ENCODE results near the gene POLR2B.
A peak's percentile ranks its signal among the peaks of the same experiment; 100 is the strongest.
"Not testable (repeated sequence)": the region's sequence is repeated elsewhere in the genome, so short reads cannot be mapped to it uniquely, and the experiment has no call there.

Gene POLR2B

DNA sequence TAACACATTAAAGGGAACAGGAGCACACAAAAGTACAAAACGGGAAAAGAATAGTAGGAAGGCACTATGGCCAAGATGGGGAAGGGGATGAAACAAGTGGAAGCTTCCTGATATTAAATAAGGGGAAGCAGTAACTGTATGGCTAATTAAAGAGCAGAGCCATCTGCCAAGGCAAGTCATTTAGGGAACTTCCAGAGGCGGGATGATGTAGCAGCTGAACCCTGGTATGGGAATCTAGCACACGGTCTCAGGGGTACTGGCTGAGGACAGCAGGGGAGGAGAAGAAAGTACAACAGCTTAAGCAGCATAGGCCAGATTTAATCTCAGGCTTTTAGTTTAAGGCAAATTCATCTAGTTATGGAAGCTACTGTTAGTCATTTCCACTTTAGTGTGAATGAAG, 72.4 kb downstream of the POLR2B start:
- Histone ChIP-seq H3K9ac (no peak overlapping the region), H2AFZ (no peak overlapping the region), H3K27me3 (ENCODE audit: control insufficient read depth, insufficient read depth, low read length) (no peaks in the 10 kb centered on the region), H3K4me2 (ENCODE audit: low read length) (no peak overlapping the region), H3K4me3 (ENCODE audit: low read depth, low read length) (no peak overlapping the region), H3K4me1 (no peaks in the 10 kb centered on the region), H3K79me2 (no peaks in the 10 kb centered on the region), H3K36me3 (ENCODE audit: control insufficient read depth, insufficient read depth, low read length) (no peaks in the 10 kb centered on the region), H3K27ac (no peak overlapping the region), H3K9me3 (ENCODE audit: control insufficient read depth, low read length) (no peaks in the 10 kb centered on the region)
- TF ChIP-seq, protein P1, sequence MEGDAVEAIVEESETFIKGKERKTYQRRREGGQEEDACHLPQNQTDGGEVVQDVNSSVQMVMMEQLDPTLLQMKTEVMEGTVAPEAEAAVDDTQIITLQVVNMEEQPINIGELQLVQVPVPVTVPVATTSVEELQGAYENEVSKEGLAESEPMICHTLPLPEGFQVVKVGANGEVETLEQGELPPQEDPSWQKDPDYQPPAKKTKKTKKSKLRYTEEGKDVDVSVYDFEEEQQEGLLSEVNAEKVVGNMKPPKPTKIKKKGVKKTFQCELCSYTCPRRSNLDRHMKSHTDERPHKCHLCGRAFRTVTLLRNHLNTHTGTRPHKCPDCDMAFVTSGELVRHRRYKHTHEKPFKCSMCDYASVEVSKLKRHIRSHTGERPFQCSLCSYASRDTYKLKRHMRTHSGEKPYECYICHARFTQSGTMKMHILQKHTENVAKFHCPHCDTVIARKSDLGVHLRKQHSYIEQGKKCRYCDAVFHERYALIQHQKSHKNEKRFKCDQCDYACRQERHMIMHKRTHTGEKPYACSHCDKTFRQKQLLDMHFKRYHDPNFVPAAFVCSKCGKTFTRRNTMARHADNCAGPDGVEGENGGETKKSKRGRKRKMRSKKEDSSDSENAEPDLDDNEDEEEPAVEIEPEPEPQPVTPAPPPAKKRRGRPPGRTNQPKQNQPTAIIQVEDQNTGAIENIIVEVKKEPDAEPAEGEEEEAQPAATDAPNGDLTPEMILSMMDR (IDR thresholded peaks at IDR 0.05) = no peak

DNA sequence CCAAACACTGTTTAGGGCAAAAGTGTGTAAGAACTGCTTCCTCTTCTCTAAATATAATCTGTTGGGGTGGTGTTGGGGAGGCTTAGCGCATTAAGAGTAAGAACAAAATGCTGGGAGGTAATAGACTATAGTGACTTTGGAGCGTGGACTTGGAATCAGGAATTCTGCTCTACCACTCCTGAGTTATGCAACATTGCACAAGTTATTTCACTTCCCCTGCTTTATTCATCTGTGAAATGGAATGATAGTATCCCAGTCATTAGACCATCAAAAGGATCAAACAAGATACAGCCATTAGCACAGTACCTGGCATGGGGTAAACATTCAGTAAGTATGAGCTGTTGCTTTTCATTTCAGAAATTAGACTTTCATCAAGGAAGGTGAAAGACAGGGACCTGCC, 72.8 kb downstream of the POLR2B start:
- Histone ChIP-seq H2AFZ (no peak overlapping the region), H3K4me1 (no peaks in the 10 kb centered on the region), H3K27me3 (ENCODE audit: control insufficient read depth, insufficient read depth, low read length) (no peaks in the 10 kb centered on the region), H3K4me3 (ENCODE audit: low read depth, low read length) (no peak overlapping the region), H3K4me2 (ENCODE audit: low read length) (no peak overlapping the region), H3K27ac (peak overlapping the region; percentile 19), H3K36me3 (ENCODE audit: control insufficient read depth, insufficient read depth, low read length) (no peaks in the 10 kb centered on the region), H3K9ac (no peak overlapping the region), H3K79me2 (no peaks in the 10 kb centered on the region), H3K9me3 (ENCODE audit: control insufficient read depth, low read length) (no peaks in the 10 kb centered on the region)
- TF ChIP-seq, protein P1 (IDR thresholded peaks at IDR 0.05) = no peak

DNA sequence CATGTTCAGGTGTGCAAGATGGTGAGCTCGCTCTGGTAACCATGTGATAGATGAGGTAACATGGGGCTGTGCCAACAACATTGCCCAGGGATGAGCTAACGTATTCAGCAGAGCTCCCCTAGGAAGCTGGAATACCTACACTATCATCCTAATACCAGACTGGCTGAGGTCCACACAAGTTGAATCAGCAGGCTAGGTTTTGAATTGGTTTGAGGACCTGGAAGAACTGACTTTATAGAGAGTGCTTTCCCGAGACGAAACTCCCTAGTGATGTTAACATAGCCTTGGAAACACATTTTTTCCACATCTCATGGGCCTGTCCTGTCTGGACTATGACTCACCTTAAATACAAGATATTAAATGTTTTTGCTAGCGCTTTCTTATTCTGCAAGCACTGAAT, 74.8 kb downstream of the POLR2B start:
- Histone ChIP-seq H3K27me3 (ENCODE audit: control insufficient read depth, insufficient read depth, low read length) (no peaks in the 10 kb centered on the region), H3K79me2 (no peaks in the 10 kb centered on the region), H3K4me3 (ENCODE audit: low read depth, low read length) (no peak overlapping the region), H3K4me1 (no peaks in the 10 kb centered on the region), H3K9me3 (ENCODE audit: control insufficient read depth, low read length) (no peaks in the 10 kb centered on the region), H3K36me3 (ENCODE audit: control insufficient read depth, insufficient read depth, low read length) (no peaks in the 10 kb centered on the region), H2AFZ (no peak overlapping the region), H3K9ac (no peak overlapping the region), H3K27ac (no peak overlapping the region), H3K4me2 (ENCODE audit: low read length) (no peak overlapping the region)
- TF ChIP-seq, protein P1 (IDR thresholded peaks at IDR 0.05) = no peak

DNA sequence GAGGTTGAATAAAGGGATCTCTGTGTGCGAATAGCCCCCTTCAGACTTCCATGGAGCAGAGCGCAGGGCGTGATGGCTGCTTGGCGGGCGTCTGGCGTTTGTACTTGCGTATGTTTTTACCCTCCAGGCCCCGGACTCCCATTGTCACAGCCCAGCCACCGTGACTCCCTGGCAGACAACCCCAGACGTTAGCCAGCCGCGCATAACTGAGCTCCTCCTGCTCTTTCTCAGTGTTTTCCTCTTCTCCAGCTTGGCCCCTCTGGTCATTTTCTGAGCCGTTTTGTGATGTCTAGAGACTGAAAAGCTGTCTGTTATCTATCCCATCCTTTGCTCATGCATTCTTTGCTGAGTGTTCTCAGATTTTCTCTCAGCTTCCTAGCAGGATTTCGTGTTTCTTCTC, 77.2 kb downstream of the POLR2B start:
- no peaks in the 10 kb centered on the region for H3K9me3 ChIP-seq (ENCODE audit: control insufficient read depth, low read length)
- TF ChIP-seq, protein P1 (IDR thresholded peaks at IDR 0.05) = no peak
- no peak overlapping the region for H3K27ac ChIP-seq
- no peaks in the 10 kb centered on the region for H3K27me3 ChIP-seq (ENCODE audit: control insufficient read depth, insufficient read depth, low read length)
- H3K4me1 ChIP-seq = no peaks in the 10 kb centered on the region
- H2AFZ ChIP-seq = no peak overlapping the region
- no peaks in the 10 kb centered on the region for H3K79me2 ChIP-seq
- H3K4me2 ChIP-seq (ENCODE audit: low read length) = no peak overlapping the region
- H3K4me3 ChIP-seq (ENCODE audit: low read depth, low read length) = no peak overlapping the region
- H3K36me3 ChIP-seq (ENCODE audit: control insufficient read depth, insufficient read depth, low read length) = no peaks in the 10 kb centered on the region
- no peak overlapping the region for H3K9ac ChIP-seq

DNA sequence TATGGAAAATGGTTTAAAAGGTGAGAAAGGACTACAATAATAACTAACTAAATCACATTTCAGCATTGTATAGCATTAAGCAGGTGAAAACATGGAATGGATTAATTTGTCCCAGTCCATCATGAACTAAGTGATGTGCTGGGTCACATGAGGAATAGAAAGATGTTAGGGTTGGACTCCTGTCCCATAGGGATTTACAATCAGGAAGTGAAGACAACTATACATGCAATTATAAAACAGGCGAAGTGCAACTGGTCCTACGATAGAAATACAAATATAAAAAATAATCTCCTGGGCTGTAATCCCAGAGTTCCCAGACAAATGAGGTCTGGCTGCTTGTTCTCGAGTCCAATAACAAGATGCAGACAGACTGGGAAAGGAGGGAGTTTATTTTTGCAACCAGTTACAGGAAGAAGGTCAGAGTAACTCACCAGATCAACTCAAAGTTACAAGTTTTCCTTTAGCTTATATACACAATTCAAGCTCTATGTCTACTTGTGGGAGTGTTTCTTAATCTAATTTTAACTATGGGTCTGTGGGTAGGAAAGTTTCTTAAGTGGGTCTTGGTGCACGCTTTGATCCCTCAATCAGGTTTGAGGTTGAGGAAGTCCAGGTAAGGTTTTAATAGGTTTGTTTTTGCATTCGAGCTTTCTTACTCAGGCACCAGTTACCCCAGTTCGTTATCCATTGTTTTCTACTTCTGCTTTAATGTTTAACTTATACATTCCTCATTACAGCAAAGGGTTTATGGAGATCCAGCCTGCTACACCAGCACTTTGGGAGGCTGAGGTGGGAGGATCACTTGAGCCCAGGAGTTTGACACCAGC, 81.4 kb downstream of the POLR2B start:
- Histone ChIP-seq H3K4me3 (ENCODE audit: low read depth, low read length) (no peak overlapping the region), H2AFZ (no peak overlapping the region), H3K9ac (no peak overlapping the region), H3K27me3 (ENCODE audit: control insufficient read depth, insufficient read depth, low read length) (no peaks in the 10 kb centered on the region), H3K36me3 (ENCODE audit: control insufficient read depth, insufficient read depth, low read length) (no peaks in the 10 kb centered on the region), H3K9me3 (ENCODE audit: control insufficient read depth, low read length) (no peaks in the 10 kb centered on the region), H3K79me2 (no peaks in the 10 kb centered on the region), H3K27ac (peak overlapping the region; percentile 7), H3K4me1 (no peaks in the 10 kb centered on the region), H3K4me2 (ENCODE audit: low read length) (no peak overlapping the region)
- TF ChIP-seq, protein P1 (IDR thresholded peaks at IDR 0.05) = no peak

DNA sequence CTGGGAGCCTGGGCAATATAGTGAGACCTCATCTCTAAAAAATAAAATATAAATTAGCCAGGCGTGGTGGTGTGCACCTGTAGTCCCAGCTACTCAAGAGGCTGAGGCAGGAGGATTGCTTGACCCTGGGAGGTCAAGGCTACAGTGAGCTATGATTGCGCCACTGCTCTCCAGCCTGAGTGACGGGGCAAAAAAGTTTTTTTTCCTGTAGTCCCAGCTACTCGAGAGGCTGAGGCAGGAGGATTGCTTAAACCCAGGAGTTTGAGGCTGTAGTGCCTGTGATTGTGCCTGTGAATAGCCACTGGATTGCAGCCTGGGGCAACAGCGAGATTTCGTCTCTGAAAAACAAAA, 82.0 kb downstream of the POLR2B start:
- H3K4me2 ChIP-seq (ENCODE audit: low read length); H3K4me3 ChIP-seq (ENCODE audit: low read depth, low read length); H3K9ac ChIP-seq; H3K4me1 ChIP-seq; H3K27me3 ChIP-seq (ENCODE audit: control insufficient read depth, insufficient read depth, low read length); H3K9me3 ChIP-seq (ENCODE audit: control insufficient read depth, low read length); H3K79me2 ChIP-seq; H2AFZ ChIP-seq; H3K36me3 ChIP-seq (ENCODE audit: control insufficient read depth, insufficient read depth, low read length): not testable (repeated sequence)
- H3K27ac ChIP-seq = peak overlapping the region; percentile 7
